Adipose tissue (tissue), 3 donors: ENCODE results near the gene KMT2C. TPM values are rescaled to one million over a fixed set of nuclear protein-coding genes. Genes with fewer than 3 reads are reported as not detected.
"Not testable (repeated sequence)": the region's sequence is repeated elsewhere in the genome, so short reads cannot be mapped to it uniquely, and the experiment has no call there.

Experiments used
- H3K27ac ChIP-seq: one replicate; pipeline ENCODE4 v1.5.1; 2013; ENCODE audit warnings: low read depth, low read length
- WGBS, 3 donors: extraction: QIAGEN DNeasy Blood & Tissue Kit; methylation state at CpG; one replicate each; pipeline ENCODE4 v1.1.7; 2013; 5-methylcytosine and 5-hydroxymethylcytosine counted together
- polyA plus RNA-seq, 3 donors: library from polyadenylated mRNA; stranded (reverse); fragments of 200-250 nt; gene quantifications; one replicate each; pipeline ENCODE4 v1.2.3, GENCODE V29; 2013
- donor health status: healthy with polysubstance abuse.
- donor health status: Bipolar disorder and iron deficiency.
- donor health status: healthy.

KMT2C gene
- polyA plus RNA-seq, 3 donors = 8.6 to 17.2 (median 10.4) TPM

DNA sequence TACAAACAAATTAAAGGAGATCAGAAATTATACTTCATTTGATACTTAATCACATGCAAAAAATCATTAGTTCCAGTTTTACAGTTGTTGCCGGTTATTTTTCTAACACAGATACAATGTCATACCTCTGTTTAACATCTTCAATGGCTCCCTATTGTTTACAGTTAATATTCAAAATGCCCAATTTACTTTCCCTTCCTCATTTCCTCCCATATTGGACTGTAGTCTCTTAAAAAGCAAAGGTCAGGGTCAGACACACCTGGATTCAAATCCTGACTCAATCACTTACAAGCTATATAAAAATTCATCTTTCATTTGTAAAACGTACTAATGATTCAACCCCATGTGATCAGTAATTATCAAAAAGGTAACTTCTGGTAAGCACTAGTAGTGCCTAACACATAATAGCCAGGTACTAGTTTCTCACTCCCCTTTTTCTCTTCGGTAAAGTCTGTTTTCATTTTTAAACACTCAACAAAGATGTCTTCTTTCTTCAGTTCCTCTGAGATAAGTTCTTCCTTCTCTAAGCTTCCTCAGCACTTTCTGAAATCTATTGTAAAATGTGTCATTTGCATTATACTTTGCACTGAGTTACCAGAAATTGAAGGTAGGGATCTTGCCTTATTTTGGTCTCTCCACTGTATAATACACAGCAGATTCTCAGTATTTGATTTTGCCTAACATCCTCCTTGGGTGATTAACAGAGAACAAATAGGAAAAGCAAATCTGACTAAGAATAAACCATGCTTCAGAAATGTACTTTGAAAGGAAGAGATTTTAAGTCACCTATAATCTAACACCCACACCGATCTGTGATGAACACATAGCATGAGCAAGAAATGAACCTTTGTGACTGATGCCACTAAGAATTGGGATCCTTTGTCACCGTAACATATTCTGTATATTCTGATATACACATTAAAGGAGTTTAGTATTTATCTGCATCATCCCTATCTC, 16.1 kb downstream of the KMT2C start:
- 76 to 85% (median 85%) methylated on average over 5 of the region's 5 CpGs for WGBS, 3 donors
- H3K27ac ChIP-seq = no peak overlapping the region

DNA sequence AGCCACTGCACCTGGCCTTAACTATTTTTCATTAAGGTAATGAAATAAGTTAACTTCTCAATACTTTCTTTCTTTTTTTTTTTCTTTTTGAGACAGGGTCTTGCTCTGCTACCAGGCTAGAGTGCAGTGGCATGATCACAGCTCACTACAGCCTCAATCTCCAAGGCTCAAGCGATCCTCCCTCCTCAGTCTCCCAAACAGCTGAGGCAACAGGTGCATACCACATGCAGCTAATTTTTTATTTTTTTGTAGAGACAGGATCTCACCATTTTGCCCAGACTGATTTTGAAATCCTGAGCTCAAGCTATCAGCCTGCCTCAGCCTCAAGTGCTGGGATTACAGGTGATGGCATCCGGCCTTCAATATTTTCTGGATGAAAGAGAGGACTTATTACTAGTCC, 21.0 kb downstream of the KMT2C start:
- 77 to 89% (median 88%) methylated on average over 2 of the region's 2 CpGs for WGBS, 3 donors
- H3K27ac ChIP-seq = no peak overlapping the region

DNA sequence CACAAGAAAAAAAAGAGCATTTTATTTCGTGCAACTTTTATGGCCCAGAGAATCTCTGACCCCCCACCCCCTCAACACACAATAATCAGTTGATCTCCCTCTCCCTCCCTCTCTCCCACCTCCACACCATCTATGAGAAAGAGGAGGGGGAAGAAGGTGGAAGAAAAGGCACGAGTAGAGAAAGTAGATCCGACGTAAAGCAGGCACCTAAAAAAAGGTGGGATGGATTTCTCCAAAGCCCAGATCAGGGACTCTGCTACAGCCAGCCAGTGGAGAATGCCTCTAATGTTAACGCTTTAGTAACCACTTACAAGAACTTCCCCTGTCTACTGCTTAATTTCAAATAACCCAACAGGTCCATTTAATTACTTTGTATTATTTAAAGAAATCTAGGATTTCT, 24.4 kb downstream of the KMT2C start:
- WGBS, 3 donors = 25 to 41% (median 40%) methylated on average over 5 of the region's 5 CpGs

DNA sequence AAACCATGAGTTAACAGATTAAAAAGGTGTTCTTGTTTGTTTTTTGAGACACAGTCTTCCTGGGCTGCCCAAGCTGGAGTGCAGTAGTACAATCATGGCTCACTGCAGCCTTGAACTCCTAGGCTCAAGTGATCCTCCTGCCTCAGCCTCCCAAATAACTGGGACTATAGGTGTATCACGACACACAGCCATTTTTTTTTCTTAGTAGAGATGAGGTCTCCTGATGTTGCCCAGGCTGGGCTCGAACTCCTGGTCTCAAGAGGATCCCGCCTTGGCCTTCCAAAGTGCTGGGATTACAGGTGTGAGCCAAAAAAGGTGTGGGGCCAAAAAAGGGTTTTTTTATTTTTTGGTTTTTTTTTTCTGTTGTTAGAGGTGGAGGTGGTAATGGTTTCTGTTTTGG, 29.3 kb downstream of the KMT2C start:
- H3K27ac ChIP-seq = no peak overlapping the region
- 23 to 31% (median 24%) methylated on average over 3 of the region's 3 CpGs for WGBS, 3 donors

More for the DNA sequence above, 24.4 kb downstream of the KMT2C start:
- no peak overlapping the region for H3K27ac ChIP-seq

DNA sequence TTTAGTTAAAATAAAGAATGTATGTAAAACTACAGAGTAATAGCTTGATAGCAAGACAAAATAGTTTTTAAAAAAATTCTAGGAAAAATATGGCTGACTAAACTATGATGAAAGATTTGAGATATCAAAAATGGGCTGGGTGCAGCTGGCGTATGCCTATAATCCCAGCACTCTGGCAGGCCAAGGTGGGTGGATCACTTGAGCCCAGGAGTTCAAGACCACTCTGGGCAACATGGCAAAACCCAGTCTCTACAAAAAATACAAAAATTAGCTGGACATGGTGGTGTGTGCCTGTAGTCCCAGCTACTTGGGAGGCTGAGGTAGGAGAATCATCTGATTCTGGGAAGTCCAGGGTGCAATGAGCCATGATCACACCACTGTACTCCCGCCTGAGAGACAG, 29.8 kb downstream of the KMT2C start:
- not testable (repeated sequence) for H3K27ac ChIP-seq
- WGBS, 3 donors = 48 to 67% (median 58%) methylated on average over 2 of the region's 2 CpGs

DNA sequence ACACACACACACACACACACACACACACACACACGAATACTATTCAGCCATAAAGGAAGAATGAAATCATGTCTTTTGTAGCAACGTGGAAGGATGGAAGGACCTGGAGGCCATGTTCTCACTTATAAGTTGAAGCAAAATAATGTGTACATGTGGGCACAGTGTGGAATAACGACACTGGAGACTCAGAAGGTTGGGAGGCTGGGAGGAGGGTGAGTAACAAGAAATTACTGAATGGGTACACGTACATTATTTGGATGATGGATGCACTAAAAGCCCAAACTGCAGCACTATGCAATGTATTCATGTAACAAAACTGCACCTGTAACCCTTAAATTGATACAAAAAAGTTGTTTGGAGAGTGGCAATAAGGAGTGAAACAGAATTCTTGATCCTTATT, 32.1 kb downstream of the KMT2C start:
- H3K27ac ChIP-seq = no peak overlapping the region
- whole genome bisulfite sequencing, 3 donors = 35 to 38% (median 38%) methylated on average over 4 of the region's 4 CpGs

DNA sequence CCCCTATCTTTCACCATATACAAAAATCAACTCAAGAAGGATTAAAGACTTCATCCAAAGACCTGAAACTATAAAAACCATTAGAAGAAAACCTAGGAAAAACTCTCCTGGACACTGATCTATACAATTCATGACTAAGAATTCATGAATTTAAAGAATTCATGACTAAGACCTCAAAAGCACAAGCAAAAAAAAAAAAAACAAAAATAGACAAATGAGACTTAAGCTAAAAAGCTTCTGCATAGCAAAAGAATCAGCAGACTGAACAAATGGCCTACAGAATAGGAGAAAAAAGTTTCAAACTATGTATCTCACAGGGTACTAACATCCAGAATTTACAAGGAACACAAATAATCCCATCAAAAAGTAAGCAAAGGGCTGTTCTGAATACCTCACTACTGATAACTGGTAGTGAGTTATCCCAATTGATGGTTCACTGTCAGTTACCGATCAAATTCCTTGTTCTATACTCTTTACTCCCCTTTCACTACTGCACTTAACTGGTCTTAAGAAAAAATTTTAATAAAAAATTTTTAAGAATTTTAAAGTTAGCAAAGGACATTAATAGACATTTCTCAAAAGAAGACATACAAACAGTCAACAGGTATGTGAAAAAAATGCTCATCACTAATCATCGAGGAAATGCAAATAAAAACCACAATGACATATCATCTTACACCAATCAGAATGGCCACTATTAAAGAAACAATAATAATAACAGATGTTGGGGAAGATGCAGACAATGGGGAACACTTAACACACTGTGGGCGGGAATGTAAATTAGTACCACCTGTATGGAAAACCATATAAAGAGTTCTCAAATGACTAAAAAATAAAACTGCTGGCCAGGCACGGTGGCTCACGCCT, 33.2 kb downstream of the KMT2C start:
- 44 to 62% (median 53%) methylated on average over 5 of the region's 5 CpGs for WGBS, 3 donors

DNA sequence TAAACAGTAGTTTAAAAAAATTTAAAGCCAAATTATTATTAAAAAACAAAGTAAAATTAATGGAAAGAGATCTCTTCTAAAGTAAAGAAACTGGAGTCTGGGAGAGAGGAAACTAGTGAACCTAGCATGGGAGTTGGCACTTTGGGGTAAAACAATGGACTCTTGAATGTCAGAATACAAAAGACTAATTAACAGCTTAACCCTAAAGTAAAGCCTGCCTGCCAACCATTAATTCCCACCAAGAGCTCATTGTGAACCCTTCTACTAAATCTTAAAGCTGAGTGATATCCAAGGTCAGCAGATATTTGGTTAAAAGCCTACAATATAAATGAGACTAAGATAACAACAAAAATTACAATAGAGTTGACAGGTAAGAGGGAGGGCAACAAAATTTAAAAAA, 36.5 kb downstream of the KMT2C start:
- no peak overlapping the region for H3K27ac ChIP-seq

More for the DNA sequence above, 33.2 kb downstream of the KMT2C start:
- H3K27ac ChIP-seq = no peak overlapping the region

DNA sequence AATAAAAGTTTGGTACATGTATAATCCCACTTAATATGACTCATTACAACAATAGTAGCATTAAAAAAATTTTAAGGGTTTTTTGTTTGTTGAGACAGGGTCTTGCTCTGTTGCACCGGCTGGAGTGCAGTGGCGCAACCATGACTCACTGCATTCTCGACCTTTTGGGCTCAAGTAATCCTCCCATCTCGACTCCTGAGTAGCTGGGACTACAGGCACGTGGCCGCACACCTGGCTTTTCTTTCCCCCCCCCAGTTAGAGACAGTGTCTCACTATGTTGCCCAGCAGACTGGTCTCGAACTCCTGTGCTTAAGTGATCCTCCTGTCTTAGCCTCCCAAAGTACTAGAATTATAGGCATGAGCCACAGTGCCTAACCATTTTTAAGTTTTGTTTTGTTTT, 40.7 kb downstream of the KMT2C start:
- WGBS, 3 donors = 83 to 89% (median 84%) methylated on average over 7 of the region's 7 CpGs
- H3K27ac ChIP-seq = no peak overlapping the region

DNA sequence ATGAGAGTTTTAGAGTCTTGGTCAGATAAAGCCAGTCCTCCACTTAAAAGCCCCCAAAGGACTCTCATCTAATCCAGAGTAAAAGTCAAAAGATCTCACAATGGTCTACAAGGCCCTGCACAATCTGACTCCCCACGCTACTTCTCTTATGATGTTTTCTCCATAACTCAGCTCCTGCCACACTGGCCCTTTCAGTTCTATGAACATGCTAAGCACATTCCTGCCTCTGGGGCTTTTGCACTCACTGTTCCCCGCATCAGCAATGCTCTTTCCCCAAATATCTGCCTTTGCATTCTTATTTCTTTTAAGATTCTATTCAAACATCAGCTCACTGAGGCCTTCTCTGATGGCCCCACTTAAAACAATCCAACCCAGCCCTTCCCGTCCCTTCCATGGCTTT, 41.6 kb downstream of the KMT2C start:
- not testable (repeated sequence) for H3K27ac ChIP-seq
- 52 to 67% (median 59%) methylated on average over 3 of the region's 3 CpGs for WGBS, 3 donors

DNA sequence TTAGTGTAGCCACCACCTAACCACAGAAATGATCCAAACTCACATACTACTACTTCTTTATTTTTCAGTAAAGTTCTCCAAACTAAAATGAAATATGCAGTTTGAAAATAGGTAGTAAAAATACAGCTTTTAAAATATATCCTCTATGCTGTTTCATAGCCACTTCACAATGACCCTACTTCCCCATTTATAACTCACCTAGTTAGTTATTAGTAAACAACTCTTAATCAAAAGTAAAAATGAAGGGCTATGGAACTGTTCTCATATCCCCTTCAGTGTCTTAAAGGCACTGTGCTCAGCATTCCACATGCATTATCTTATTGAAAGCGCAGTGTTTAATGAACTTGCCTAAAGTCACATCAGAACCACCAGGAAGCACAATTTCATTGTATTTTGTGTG, 43.5 kb downstream of the KMT2C start:
- WGBS, 3 donors = 81 to 89% (median 82%) methylated on average over 1 of the region's 1 CpG
- H3K27ac ChIP-seq = no peak overlapping the region

DNA sequence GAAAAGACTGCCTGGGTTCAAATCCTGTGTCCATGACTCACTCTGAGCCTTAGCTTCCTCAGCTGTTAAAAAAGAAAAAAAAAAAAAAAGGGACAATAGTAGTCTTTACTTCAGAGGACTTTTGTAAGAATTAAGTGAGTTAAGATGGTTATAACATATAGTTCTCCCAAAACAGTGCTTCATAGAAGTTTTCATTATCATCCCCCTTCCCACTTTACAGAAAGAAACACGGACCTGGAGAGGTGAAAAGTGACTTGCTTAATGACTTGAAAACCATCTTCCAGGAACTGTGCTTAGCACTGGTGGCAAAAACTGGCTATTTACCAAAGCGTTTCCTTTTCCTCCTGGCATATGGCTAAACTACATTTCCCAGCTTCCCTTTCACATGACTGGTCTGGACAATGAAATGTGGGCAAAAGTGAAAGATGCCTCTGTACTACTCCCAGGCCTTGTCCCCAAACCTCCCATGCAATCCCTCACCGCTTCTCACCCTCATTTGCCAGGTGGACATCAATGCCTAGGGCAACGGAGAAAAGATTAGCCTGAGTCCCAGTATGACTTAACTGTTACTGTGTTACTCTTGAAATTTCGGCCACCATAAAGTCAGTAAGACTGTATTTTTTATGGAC, 49.6 kb downstream of the KMT2C start:
- H3K27ac ChIP-seq = not testable (repeated sequence)
- 37 to 55% (median 49%) methylated on average over 4 of the region's 5 CpGs for WGBS, 3 donors

DNA sequence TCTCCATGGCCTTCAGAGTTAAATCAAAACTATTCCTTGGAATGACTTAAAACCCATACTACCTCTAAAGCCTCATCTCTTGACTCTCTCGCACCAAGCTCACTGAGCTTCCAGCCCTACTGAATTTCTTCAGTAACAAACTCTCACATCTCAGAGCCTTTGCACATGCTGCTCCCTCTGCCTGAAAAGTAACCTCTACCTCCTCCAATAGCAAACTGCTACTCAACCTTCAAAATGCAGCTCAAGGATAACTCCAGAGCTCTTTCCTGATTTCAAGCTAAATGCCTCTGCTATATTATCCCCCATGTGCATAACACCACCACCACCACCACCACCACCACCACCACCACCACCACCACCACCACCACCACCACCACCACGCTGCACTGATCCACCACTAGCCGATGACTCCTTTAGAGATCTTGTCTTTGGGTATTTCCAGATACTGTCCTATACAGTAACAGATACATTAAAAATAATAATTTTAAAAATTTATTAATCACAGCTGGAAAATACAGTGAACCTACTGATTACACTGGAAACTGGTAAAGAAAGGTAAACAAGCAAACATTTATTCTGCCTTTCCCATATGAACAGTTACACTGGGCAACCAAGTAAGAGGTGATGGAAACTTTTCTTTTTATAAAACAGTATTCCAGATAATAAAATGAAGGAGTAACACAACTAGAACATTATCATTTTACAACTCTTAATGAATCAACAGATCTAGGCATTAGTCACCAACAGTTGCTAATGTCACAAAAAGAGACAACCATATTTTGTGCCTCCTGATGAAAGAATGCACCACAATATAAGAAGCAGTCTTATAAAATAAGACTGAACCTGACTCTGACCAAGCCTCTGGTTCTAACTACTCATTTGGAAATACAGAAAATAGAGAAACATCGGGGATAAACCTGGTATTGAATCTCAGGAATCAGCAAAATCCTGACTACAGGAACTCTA, 51.3 kb downstream of the KMT2C start:
- WGBS, 3 donors = 47 to 63% (median 52%) methylated on average over 4 of the region's 4 CpGs
- not testable (repeated sequence) for H3K27ac ChIP-seq

DNA sequence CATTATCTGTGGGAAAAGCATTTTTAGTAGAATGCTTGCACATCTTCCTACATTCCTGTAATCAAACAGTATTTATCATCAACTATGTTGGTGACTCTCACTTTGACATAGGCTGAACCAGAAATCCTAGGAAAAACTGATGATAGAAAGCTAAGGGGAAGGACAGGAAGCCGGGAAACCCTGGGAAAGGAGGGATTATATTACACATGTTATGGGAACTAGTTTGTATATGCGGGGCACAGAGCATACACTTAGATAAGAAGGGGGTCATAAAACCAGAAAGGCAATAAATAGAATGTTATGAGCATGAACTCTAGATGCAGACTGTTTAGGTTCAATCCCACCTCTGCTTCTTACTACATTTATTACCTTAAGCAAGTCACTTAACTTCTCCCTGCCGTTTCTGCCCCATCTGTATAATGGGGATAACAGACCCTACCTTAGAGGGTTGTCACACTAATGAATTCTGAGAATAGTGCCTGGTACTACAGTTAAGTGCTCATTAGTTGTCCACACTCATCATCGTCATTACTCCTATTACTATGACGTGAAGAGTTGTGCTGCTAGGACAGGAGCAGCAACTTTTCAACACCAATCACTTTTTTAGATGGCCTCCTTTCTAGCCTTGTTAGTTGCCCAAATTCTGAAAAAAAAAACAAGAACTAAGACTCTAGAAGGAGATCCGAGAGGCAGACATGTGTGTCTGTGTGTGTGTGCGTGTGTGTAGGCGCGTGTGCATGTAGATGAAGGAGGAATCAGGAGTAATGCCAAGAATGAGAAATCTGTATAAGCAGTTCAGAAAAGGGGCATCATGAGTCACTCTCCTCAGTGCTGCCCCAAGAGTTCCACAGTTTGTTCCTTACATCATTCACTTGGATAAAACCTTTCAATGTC, 52.2 kb downstream of the KMT2C start:
- no peak overlapping the region for H3K27ac ChIP-seq
- WGBS, 3 donors = 57 to 68% (median 67%) methylated on average over 9 of the region's 9 CpGs

DNA sequence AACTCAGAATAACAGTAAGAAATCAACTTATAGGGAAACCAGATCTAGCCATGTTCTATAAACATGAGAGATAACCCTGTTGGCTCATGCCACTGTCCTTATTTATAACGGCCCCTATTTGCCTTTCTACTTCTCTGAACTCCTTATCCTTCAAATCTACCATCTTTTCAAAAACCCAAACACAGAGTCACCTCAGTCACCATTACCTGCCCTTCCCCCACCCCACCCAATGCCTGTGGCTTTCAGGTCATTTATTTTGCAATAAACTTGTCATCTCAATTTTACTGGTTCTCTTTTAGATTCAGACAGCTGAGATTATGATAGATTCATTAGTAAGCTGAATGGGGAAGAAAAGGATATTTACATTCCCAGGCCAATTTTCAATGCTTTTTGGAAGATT, 53.6 kb downstream of the KMT2C start:
- 13 to 69% (median 50%) methylated on average over 1 of the region's 1 CpG for WGBS, 3 donors
- H3K27ac ChIP-seq = no peak overlapping the region

DNA sequence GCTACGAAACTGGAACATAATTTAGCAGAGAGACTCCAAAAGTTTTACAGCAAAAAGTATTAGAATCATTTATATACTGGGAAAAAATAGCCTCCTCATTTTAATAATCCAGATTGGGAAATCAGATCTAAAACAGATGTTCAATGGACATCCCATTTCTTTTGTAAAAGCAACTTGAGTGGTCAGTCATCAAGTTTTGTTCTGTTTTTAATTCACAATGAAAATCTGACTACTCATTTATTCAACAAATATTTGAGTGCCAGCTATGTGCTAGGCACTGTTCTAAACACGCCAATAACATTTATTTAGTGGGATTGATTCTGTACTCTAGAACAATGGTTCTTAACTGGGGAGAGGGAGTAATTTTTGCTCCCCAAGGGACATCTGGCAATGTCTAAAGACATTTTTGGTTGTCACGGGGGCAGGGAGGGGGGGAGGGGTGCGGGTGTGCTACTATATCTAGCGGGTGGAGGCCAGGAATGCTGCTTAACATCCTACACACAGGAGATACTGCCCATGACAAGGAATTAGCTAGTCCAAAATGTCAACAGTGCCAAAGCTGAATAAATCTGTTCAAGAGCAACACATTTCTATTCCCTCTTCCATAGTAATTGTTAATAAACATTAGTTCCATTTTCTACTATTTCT, 54.7 kb downstream of the KMT2C start:
- not testable (repeated sequence) for H3K27ac ChIP-seq
- WGBS, 3 donors = 47 to 55% (median 47%) methylated on average over 5 of the region's 5 CpGs

DNA sequence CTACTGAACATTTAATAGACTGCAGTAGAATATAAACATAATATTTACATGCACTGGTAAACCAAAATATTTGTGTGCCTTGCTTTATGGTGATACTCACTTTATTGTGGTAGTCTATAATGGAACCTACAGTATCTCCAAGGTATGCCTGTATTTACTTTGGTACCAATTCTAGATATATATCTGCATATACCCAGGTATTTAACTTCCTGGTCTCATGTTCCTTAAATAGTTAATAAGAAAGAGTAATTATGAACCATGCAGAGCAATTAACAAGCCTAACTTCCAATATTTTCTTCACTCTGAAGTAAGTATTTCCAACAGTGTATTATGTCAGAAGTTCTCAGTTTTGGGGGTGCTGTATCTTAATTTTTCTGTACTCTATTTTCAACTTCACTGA, 57.3 kb downstream of the KMT2C start:
- H3K27ac ChIP-seq = not testable (repeated sequence)
